Stimulated activated effector memory CD8-positive, alpha-beta T cell treated with anti-CD3 and anti-CD28 coated beads, Interleukin-12 subunit alpha, Interleukin-12 subunit beta, amount 100 ng/mL, for 72 hours (primary cell): ENCODE results near the gene BMPR1A.
A peak's percentile ranks its signal among the peaks of the same experiment; 100 is the strongest.
"Not testable (repeated sequence)": the region's sequence is repeated elsewhere in the genome, so short reads cannot be mapped to it uniquely, and the experiment has no call there.

ENCODE experiments used
- ATAC-seq: fragments of 150-1000 bp; cut with Tn5 transposase; 2 replicates; pipeline ENCODE4 v1.10.0; 2021
- DNase-seq, 2 donors: peaks; one replicate each; pipeline ENCODE4 v3.0.0; 2021 to 2022; ENCODE audit warnings: low spot score in 2 of 2
- H3K27ac Mint-ChIP-seq: one replicate; pipeline ENCODE4 v1.8.0; 2022; ENCODE audit warnings: mild to moderate bottlenecking, mixed read lengths
- H3K36me3 Mint-ChIP-seq: one replicate; pipeline ENCODE4 v1.8.0; 2022; ENCODE audit warnings: mild to moderate bottlenecking, mixed read lengths
- H3K4me1 Mint-ChIP-seq: one replicate; pipeline ENCODE4 v1.8.0; 2022; ENCODE audit warnings: mixed read lengths
- H3K4me3 Mint-ChIP-seq: one replicate; pipeline ENCODE4 v1.8.0; 2022; ENCODE audit warnings: mild to moderate bottlenecking, mixed read lengths
- H3K9me3 Mint-ChIP-seq: one replicate; pipeline ENCODE4 v1.8.0; 2022; ENCODE audit warnings: mixed read lengths

Gene BMPR1A

GRCh38 chr10:86857128-86857721 lies 100.8 kb downstream of the BMPR1A start:
- Mint-ChIP-seq H3K36me3 (no peaks in the 10 kb centered on the region), H3K4me1 (no peaks in the 10 kb centered on the region), H3K4me3 (no peak overlapping the region), H3K9me3 (no peaks in the 10 kb centered on the region), H3K27ac (no peak overlapping the region)
- DNase-seq (no peak), ATAC-seq (no peak)

- no peaks in the 10 kb centered on the region for H3K4me1 Mint-ChIP-seq
- no peak overlapping the region for H3K27ac Mint-ChIP-seq
Observed at GRCh38 chr10:86858011-86858410, 101.6 kb downstream of the BMPR1A start.

GRCh38 chr10:86861351-86861750 lies 104.9 kb downstream of the BMPR1A start:
- no peaks in the 10 kb centered on the region for H3K9me3 Mint-ChIP-seq
- no peaks in the 10 kb centered on the region for H3K4me1 Mint-ChIP-seq
- DNase-seq (no peak), ATAC-seq (no peak)
- no peak overlapping the region for H3K27ac Mint-ChIP-seq
- H3K4me3 Mint-ChIP-seq, result no peak overlapping the region
- H3K36me3 Mint-ChIP-seq, result no peaks in the 10 kb centered on the region

More at GRCh38 chr10:86858011-86858410, 101.6 kb downstream of the BMPR1A start:
- Mint-ChIP-seq H3K4me3 (no peak overlapping the region), H3K36me3 (no peaks in the 10 kb centered on the region), H3K9me3 (no peaks in the 10 kb centered on the region)
- no peak for DNase-seq
- ATAC-seq, result no peak

- DNase-seq (no peak), ATAC-seq (no peak)
- Mint-ChIP-seq H3K27ac (no peak overlapping the region), H3K4me3 (no peak overlapping the region), H3K36me3 (no peaks in the 10 kb centered on the region), H3K9me3 (no peaks in the 10 kb centered on the region), H3K4me1 (no peaks in the 10 kb centered on the region)
Observed at GRCh38 chr10:86862373-86862772, 106.0 kb downstream of the BMPR1A start.

GRCh38 chr10:86862786-86863483 lies 106.5 kb downstream of the BMPR1A start:
- H3K36me3 Mint-ChIP-seq, result no peaks in the 10 kb centered on the region
- no peak overlapping the region for H3K4me3 Mint-ChIP-seq

GRCh38 chr10:86863484-86863842 lies 107.0 kb downstream of the BMPR1A start:
- DNase-seq, result no peak

More at GRCh38 chr10:86862786-86863483, 106.5 kb downstream of the BMPR1A start:
- Mint-ChIP-seq H3K9me3 (no peaks in the 10 kb centered on the region), H3K27ac (no peak overlapping the region), H3K4me1 (no peaks in the 10 kb centered on the region)
- ATAC-seq (no peak), DNase-seq (no peak)

GRCh38 chr10:86865011-86865811 lies 108.8 kb downstream of the BMPR1A start:
- peak overlapping the region; percentile 69 for H3K27ac Mint-ChIP-seq

More at GRCh38 chr10:86863484-86863842, 107.0 kb downstream of the BMPR1A start:
- ATAC-seq, result no peak
- H3K4me3 Mint-ChIP-seq, result no peak overlapping the region
- H3K36me3 Mint-ChIP-seq, result no peaks in the 10 kb centered on the region
- H3K9me3 Mint-ChIP-seq, result no peaks in the 10 kb centered on the region
- H3K27ac Mint-ChIP-seq, result no peak overlapping the region
- no peaks in the 10 kb centered on the region for H3K4me1 Mint-ChIP-seq

GRCh38 chr10:86867149-86867548 lies 110.7 kb downstream of the BMPR1A start:
- H3K27ac Mint-ChIP-seq, result no peak overlapping the region
- no peaks in the 10 kb centered on the region for H3K36me3 Mint-ChIP-seq
- H3K4me1 Mint-ChIP-seq, result no peaks in the 10 kb centered on the region
- DNase-seq (no peak), ATAC-seq (no peak)
- H3K4me3 Mint-ChIP-seq, result no peak overlapping the region
- H3K9me3 Mint-ChIP-seq, result no peaks in the 10 kb centered on the region

More at GRCh38 chr10:86865011-86865811, 108.8 kb downstream of the BMPR1A start:
- H3K4me1 Mint-ChIP-seq, DNase-seq, H3K4me3 Mint-ChIP-seq, H3K9me3 Mint-ChIP-seq, ATAC-seq, H3K36me3 Mint-ChIP-seq: not testable (repeated sequence)

GRCh38 chr10:86868353-86868752 lies 111.9 kb downstream of the BMPR1A start:
- Mint-ChIP-seq H3K4me1 (no peaks in the 10 kb centered on the region), H3K4me3 (no peak overlapping the region), H3K9me3 (no peaks in the 10 kb centered on the region), H3K36me3 (no peaks in the 10 kb centered on the region), H3K27ac (no peak overlapping the region)
- no peak for DNase-seq
- no peak for ATAC-seq

GRCh38 chr10:86870679-86871078 lies 114.3 kb downstream of the BMPR1A start:
- ATAC-seq (no peak), DNase-seq (no peak)
- H3K27ac Mint-ChIP-seq, result peak overlapping the region; percentile 3
- no peak overlapping the region for H3K4me3 Mint-ChIP-seq
- H3K9me3 Mint-ChIP-seq, result no peaks in the 10 kb centered on the region
- no peaks in the 10 kb centered on the region for H3K36me3 Mint-ChIP-seq
- H3K4me1 Mint-ChIP-seq, result no peaks in the 10 kb centered on the region

GRCh38 chr10:86871563-86872183 lies 115.3 kb downstream of the BMPR1A start:
- Mint-ChIP-seq H3K27ac (no peak overlapping the region), H3K36me3 (no peaks in the 10 kb centered on the region), H3K9me3 (no peaks in the 10 kb centered on the region), H3K4me3 (no peak overlapping the region), H3K4me1 (no peaks in the 10 kb centered on the region)
- no peak for DNase-seq
- no peak for ATAC-seq

GRCh38 chr10:86872757-86873156 lies 116.3 kb downstream of the BMPR1A start:
- Mint-ChIP-seq H3K27ac (no peak overlapping the region), H3K4me1 (no peaks in the 10 kb centered on the region)

GRCh38 chr10:86876748-86877147 lies 120.3 kb downstream of the BMPR1A start:
- no peaks in the 10 kb centered on the region for H3K4me1 Mint-ChIP-seq
- no peak overlapping the region for H3K4me3 Mint-ChIP-seq
- H3K9me3 Mint-ChIP-seq, result no peaks in the 10 kb centered on the region
- H3K36me3 Mint-ChIP-seq, result no peaks in the 10 kb centered on the region
- DNase-seq (no peak), ATAC-seq (no peak)
- no peak overlapping the region for H3K27ac Mint-ChIP-seq

More at GRCh38 chr10:86872757-86873156, 116.3 kb downstream of the BMPR1A start:
- ATAC-seq (no peak), DNase-seq (no peak)
- Mint-ChIP-seq H3K36me3 (no peaks in the 10 kb centered on the region), H3K4me3 (no peak overlapping the region), H3K9me3 (no peaks in the 10 kb centered on the region)

GRCh38 chr10:86878983-86879713 lies 122.7 kb downstream of the BMPR1A start:
- DNase-seq, result no peak
- no peak overlapping the region for H3K4me3 Mint-ChIP-seq
- peak; percentile 82 for ATAC-seq

GRCh38 chr10:86880971-86881370 lies 124.6 kb downstream of the BMPR1A start:
- Mint-ChIP-seq H3K9me3 (no peaks in the 10 kb centered on the region), H3K27ac (no peak overlapping the region), H3K36me3 (no peaks in the 10 kb centered on the region), H3K4me1 (no peaks in the 10 kb centered on the region), H3K4me3 (no peak overlapping the region)
- DNase-seq (no peak), ATAC-seq (no peak)

More at GRCh38 chr10:86878983-86879713, 122.7 kb downstream of the BMPR1A start:
- Mint-ChIP-seq H3K9me3 (no peaks in the 10 kb centered on the region), H3K36me3 (no peaks in the 10 kb centered on the region), H3K27ac (no peak overlapping the region), H3K4me1 (no peaks in the 10 kb centered on the region)
